ENCODE data around the gene RNF32.
"Not testable (repeated sequence)": the region's sequence is repeated elsewhere in the genome, so short reads cannot be mapped to it uniquely, and the experiment has no call there.

RNF32 gene

DNA sequence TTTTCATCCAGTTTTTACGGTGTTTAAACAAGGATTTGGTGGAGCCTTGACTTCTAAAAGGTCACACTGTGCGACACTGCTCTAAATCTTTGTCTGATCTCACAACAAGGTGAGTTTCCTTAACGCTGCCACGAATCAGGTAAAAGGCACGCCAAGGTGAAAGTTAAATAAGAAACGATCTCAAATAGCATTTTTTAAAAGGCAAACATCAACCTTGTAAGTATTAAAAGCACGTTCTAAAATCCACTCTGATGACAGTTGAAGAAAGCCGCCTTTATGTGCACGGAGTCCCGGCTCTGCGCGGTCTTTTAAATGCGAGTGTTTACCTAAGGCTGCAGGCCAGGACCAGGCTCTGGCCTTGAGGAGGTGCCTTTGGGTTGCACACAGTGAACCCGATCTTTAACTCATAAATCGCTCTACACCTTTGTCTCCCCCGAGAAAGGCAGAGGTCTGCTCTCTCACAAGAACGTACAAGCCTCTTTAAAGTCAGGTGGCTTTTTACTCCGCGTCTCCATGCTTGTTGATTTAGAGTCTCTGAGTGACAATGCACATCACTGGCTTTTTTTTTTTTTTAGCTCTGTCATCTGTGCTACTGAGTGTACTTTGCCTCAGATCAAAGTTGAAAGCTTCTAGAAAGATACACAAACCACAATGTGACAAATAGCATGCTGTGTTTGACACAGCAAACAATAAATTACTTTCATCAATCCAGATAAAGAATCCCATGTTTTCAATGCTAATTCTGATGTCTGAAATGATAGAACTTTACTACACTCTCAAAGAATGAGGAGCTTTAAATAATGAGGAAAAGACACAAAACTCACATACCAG lies 25.9 kb upstream of the RNF32 start:
- no peak for DNase-seq (ENCODE audit: low read depth)

DNA sequence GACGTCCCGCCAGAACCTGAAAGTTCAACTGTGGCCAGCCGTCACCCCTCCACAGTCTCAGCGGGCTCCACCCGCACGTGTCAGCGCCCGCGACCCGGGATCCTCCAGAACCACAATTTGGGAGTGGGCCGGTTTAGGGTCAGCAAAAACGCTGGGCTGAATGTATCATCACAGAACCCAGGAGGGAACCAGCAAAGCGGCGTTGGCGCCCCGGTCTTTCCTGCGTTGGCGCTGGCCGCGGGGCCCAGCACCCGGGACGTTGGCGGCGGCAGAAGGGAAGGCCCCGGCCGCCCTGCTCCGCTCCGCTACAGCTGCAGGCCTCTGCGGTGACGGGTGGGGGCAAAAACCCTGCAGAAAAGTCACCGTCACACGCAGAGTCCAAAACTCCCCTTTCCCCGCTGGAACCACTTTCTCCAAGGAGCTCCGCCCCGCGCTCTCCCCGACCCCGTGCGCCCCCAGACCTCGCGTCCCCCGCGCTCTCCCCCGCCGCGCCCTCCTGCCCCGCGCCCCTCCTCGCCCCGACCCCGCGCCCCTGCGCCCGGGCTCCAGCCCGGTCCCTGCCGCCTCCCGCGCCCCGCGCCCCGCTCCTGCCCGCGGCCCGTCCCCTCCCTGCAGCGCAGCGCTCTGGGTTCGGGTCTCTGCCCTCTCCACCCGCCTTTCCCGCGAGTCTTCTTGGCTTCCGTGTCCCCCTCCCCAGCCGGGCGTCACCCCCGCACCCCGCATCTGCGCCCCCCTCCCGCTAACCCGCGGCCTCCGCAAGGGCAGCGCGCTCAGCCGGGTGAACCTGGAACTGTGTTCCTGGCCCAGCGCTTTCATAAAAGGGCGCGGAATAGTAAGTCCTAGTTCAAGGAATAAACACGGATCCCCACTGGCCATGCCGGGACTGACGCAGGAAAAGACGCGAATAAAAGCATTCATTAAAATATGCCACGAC lies 24.0 kb upstream of the RNF32 start:
- no peak for DNase-seq (ENCODE audit: low read depth)

- no peak for DNase-seq (ENCODE audit: low read depth)
Observed at GRCh38 chr7:156617215-156617614, 23.4 kb upstream of the RNF32 start.

- no peak for DNase-seq (ENCODE audit: low read depth)
Observed at GRCh38 chr7:156618078-156618779, 22.3 kb upstream of the RNF32 start.

DNA sequence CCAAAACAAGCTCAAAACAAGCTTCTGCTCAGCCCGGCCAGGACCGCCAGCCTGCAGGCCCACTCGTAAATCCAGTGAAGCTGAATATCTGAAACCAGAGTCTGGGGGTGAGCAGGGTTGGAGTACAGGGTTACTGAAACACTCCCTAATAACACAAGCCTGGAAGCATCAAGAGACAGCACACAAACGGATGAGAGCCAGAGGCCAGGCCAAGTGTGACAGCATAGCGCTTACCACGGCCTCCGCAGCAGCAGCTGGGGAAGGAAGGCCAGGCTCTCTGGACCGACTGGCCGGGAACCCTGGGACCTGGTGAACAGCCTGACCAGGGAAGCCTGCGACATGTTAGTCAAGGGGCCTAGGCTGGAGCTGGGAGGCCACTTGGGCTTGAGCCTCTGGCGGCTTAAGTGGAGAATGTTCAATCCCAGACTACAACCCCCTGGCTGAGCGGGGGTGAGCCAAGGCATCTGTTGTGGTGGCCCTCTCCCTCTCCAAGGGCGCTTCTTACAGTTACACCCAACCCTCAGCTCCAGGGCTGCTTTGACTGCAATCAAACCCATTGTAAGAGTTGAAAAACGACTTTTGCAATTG lies 21.7 kb upstream of the RNF32 start:
- DNase-seq (ENCODE audit: low read depth) = no peak

- not testable (repeated sequence) for DNase-seq (ENCODE audit: low read depth)
Observed at GRCh38 chr7:156619488-156620290, 20.9 kb upstream of the RNF32 start.

DNA sequence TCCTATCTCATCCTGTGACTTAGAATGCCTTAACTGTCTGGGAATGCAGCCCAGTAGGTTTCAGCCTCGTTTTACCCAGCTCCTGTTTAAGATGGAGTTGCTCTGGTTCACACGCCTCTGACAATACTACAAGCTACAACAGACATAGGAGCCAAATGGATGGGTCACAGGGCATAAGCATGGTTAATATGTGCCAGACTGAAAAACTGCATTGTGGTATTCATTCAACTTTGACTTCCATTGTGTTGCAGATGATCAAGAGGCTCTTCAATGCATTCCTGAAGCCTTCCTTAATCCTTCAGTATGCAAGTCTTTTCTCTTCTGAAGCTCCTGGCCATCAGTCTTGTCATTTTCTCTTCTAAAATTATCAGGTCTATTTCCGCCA lies 20.3 kb upstream of the RNF32 start:
- DNase-seq (ENCODE audit: low read depth) = no peak

- no peak for DNase-seq (ENCODE audit: low read depth)
Observed at GRCh38 chr7:156621652-156622051, 18.9 kb upstream of the RNF32 start.

GRCh38 chr7:156625580-156625979 lies 15.0 kb upstream of the RNF32 start:
- no peak for DNase-seq (ENCODE audit: low read depth)

GRCh38 chr7:156626220-156626895 lies 14.2 kb upstream of the RNF32 start:
- DNase-seq (ENCODE audit: low read depth) = no peak

- no peak for DNase-seq (ENCODE audit: low read depth)
Observed at GRCh38 chr7:156628562-156628961, 12.0 kb upstream of the RNF32 start.

DNA sequence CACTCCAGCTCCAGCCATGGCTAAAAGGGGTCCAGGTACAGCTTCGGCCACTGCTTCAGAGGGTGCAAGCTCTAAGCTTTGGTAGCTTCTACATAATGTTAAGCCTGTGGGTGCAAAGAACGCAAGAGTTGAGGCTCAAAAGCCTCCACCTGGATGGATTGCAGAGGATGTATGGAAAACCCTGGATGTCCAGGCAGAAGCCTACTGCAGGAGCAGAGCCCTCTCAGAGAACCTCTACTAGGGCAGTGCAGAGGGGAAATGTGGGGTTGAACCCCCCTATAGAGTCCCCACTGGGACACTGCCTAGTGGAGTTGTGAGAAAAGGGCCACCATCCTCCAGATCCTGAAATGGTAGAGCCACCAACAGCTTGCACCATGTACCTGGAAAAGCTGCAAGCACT lies 10.7 kb upstream of the RNF32 start:
- DNase-seq (ENCODE audit: low read depth) = no peak

DNA sequence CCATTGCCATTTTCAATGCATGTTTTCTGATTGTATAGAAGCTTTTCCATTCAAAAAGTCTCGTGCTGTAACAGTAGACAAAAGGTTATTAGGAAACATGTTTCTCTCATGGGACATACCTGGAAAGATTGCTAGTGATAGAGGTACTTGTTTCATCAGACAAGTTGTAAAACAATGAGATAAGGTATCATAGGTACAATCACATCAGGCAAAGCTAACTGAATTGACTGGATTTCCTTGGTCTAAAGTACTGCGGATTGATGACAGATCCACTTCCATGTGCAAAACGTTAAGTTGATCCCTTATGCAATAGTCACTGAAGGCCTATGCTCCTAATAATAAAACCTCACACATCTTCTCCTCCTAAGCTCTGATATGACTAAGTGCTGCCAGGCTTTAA lies 6.5 kb upstream of the RNF32 start:
- DNase-seq (ENCODE audit: low read depth) = no peak

DNA sequence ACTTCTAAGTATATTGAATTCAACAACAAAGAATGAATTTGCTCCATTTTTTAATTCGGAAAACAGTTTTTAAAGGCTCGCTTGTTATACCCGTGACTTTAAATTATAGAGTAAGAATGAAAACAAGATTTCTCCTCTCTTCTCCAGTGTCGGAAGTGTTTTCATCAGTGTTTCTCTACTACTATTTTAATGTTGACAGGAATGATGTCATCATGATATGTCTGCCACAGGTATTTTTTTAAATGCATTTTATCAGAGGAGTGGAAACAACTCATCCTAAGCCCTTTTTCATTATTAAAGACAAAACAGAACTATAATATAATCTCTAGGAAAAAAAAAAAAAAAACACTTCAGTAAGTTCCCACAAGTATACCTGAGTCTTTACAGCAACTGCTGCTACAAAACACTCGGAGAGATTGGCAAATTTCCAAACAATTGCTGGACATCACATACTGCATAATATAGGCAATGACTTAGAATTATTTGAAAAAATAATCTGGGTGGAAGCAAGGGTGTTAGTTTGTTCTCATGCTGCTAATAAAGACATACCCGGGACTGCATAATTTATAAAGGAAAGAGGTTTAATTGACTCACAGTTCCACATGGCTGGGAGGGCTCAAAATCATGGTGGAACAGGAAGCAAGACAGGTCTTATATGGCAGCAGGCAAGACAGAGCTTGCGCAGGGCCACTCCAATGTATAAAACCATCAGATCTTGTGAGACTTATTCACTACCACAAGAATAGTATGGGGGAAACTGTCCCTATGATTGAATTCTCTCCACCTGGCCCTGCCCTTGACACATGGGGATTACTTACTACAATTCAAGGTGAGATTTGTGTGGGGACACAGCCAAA lies 4.8 kb upstream of the RNF32 start:
- no peak for DNase-seq (ENCODE audit: low read depth)

GRCh38 chr7:156637093-156637492 lies 3.5 kb upstream of the RNF32 start:
- DNase-seq (ENCODE audit: low read depth) = not testable (repeated sequence)

- DNase-seq (ENCODE audit: low read depth) = no peak
Observed at GRCh38 chr7:156638443-156639077, 2.0 kb upstream of the RNF32 start.

- peak; percentile 10 for DNase-seq (ENCODE audit: low read depth)
Observed at GRCh38 chr7:156639426-156640256, 933 bp upstream of the RNF32 start.

DNA sequence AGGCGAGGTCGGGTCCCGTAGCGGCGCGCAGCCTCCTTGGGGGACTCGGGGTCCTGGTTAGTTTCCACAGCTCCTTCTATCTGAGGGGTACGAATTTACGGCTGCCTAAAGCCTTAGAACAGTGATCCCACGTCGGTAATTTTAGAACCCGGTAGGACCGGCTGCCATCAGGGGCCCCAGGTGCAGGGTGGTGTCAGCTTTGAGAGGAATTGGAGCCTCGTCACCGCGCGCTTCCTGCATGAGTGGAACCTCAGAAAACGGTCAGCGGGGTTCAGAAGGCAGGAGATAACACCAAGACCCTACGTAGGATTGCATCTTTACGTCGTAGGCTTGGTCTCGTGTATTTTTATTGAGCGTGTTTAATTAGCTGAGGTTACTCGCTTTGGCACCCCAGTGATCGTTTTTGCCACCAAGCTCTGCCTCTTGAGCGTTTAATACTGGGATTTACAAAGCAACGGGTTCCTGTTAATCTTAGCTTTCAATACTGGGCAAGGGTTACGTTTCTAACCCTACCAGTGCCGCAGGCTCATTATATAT lies 443 bp downstream of the RNF32 start:
- DNase-seq (ENCODE audit: low read depth) = peak; percentile 31

Data from amniotic epithelial cell (primary cell).